A549 (cell line): Measurements from ENCODE around the gene COL26A1. TPM values are rescaled to one million over a fixed set of nuclear protein-coding genes. Genes with fewer than 3 reads are reported as not detected.
A peak's percentile ranks its signal among the peaks of the same experiment; 100 is the strongest.
"Not testable (repeated sequence)": the region's sequence is repeated elsewhere in the genome, so short reads cannot be mapped to it uniquely, and the experiment has no call there.

Source experiments
- ATAC-seq, 2 experiments: fragments of 200-7000 bp in 1 of 2; fragments of >200 bp in 1 of 2; cut with Nextera tagmentation in 1 of 2; cut with Tn5 transposase in 1 of 2; 3 replicates each; pipeline versions ENCODE4 v1.8.0 to v1.9.1; 2018 to 2020; ENCODE audit warnings: mild to moderate bottlenecking in 1 of 2, moderate library complexity in 1 of 2
- CTCF ChIA-PET: fragments of 300-600 bp; sonication (Branson Sonifier 250); formaldehyde crosslinking; extraction: SDS; loops from one replicate; lab custom pipeline; 2021; ENCODE audit warnings: antibody characterized with exemption, inconsistent platforms; lab: Yijun Ruan, JAX
- POLR2A ChIA-PET: fragments of 350-600 bp; formaldehyde crosslinking; extraction: SDS; loops from one replicate; lab custom pipeline; 2021; ENCODE audit warnings: antibody characterized with exemption, inconsistent platforms; lab: Yijun Ruan, JAX
- DNase-seq, 2 experiments: peaks; one replicate each; pipeline versions ENCODE4 v3.0.0 to v3.0.0-alpha.2; 2011 to 2016; ENCODE audit warnings: low read depth in 1 of 2, low spot score in 1 of 2
- FAIRE-seq: peaks from 2 replicates; lab custom pipeline; 2011; peaks lifted over from hg19 to GRCh38; lab: Jason Lieb, UNC
- H3K27ac ChIP-seq, 2 experiments: fragments of >200 bp; sonication (Bioruptor Twin); formaldehyde crosslinking; 3 replicates each; pipeline ENCODE4 v1.5.1; 2016 to 2017
- H3K4me1 ChIP-seq: fragments of >200 bp; sonication (Bioruptor Twin); formaldehyde crosslinking; 3 replicates; pipeline ENCODE4 v1.6.1; 2016
- H3K4me2 ChIP-seq: fragments of >200 bp; sonication (Bioruptor Twin); formaldehyde crosslinking; 3 replicates; pipeline ENCODE4 v1.6.1; 2016
- H3K4me3 ChIP-seq: fragments of >200 bp; sonication (Bioruptor Twin); formaldehyde crosslinking; 3 replicates; pipeline ENCODE4 v1.5.1; 2016
- H3K9me3 ChIP-seq: fragments of >200 bp; sonication (Bioruptor Twin); formaldehyde crosslinking; 3 replicates; pipeline ENCODE4 v1.6.1; 2016
- BHLHE40 ChIP-seq: IDR thresholded peaks from 2 replicates; pipeline ENCODE4 v1.6.1; 2012; ENCODE audit warnings: low read depth, low read length, inconsistent platforms
- CBX2 ChIP-seq: fragments of 200-600 bp; sonication (generic); IDR thresholded peaks from 2 replicates; pipeline ENCODE4 v1.6.1; 2016; ENCODE audit warnings: low read depth, mild to moderate bottlenecking, borderline replicate concordance
- CEBPB ChIP-seq, 2 experiments: fragments of >200 bp in 1 of 2; sonication (Bioruptor Twin) in 1 of 2; formaldehyde crosslinking in 1 of 2; IDR thresholded peaks; 2 replicates each; pipeline ENCODE4 v1.6.1; 2012 to 2016
- CHD2 ChIP-seq: fragments of 150-350 bp; IDR thresholded peaks from 2 replicates; pipeline ENCODE4 v1.6.1; 2014; ENCODE audit warnings: low read length; ENCODE audit not compliant: partially characterized antibody
- EHF ChIP-seq: fragments of 250-450 bp; sonication (Bioruptor Pico); IDR thresholded peaks from 2 replicates; pipeline ENCODE4 v1.5.0; 2020; ENCODE audit warnings: mild to moderate bottlenecking
- EP300 ChIP-seq, 2 experiments: fragments of >200 bp; sonication (Bioruptor Twin); formaldehyde crosslinking; IDR thresholded peaks; 2 replicates in 1 of 2; 3 replicates in 1 of 2; pipeline ENCODE4 v1.6.1; 2016 to 2017
- ESRRA ChIP-seq: fragments of 150-350 bp; IDR thresholded peaks from 2 replicates; pipeline ENCODE4 v1.6.1; 2014; ENCODE audit warnings: mild to moderate bottlenecking, low read length, borderline replicate concordance
- FOXS1 ChIP-seq: fragments of 250-450 bp; sonication (Bioruptor Pico); IDR thresholded peaks from 2 replicates; pipeline ENCODE4 v1.5.0; 2020; ENCODE audit warnings: mild to moderate bottlenecking, moderate library complexity
- HOXA7 ChIP-seq: fragments of 250-450 bp; sonication (Bioruptor Pico); IDR thresholded peaks from 2 replicates; pipeline ENCODE4 v1.5.0; 2020; ENCODE audit warnings: mild to moderate bottlenecking, moderate library complexity
- HOXB5 ChIP-seq: fragments of 250-450 bp; sonication (Bioruptor Pico); IDR thresholded peaks from 2 replicates; pipeline ENCODE4 v1.5.0; 2020; ENCODE audit warnings: mild to moderate bottlenecking, moderate library complexity
- JUN ChIP-seq, 2 experiments: fragments of >200 bp; sonication (Bioruptor Twin); formaldehyde crosslinking; IDR thresholded peaks; 2 replicates in 1 of 2; 3 replicates in 1 of 2; pipeline ENCODE4 v1.6.1; 2016 to 2017
- MYC ChIP-seq: IDR thresholded peaks from 2 replicates; pipeline ENCODE4 v1.6.1; 2012; ENCODE audit warnings: mild to moderate bottlenecking, inconsistent platforms, low read length, improper control_type of control experiment, borderline replicate concordance
- NPAS2 ChIP-seq: fragments of 250-450 bp; sonication (Bioruptor Pico); IDR thresholded peaks from 2 replicates; pipeline ENCODE4 v1.8.0; 2022; ENCODE audit warnings: mild to moderate bottlenecking, moderate library complexity, borderline replicate concordance
- PHF8 ChIP-seq: fragments of 200-600 bp; sonication (generic); IDR thresholded peaks from 2 replicates; pipeline ENCODE4 v1.6.1; 2016; ENCODE audit warnings: low read depth, mild to moderate bottlenecking, antibody characterized with exemption, moderate library complexity, borderline replicate concordance
- POLR2A ChIP-seq: IDR thresholded peaks from 2 replicates; pipeline ENCODE4 v1.6.1; 2012; ENCODE audit warnings: mild to moderate bottlenecking, low read length
- POLR2AphosphoS2 ChIP-seq: conservative IDR thresholded peaks from 2 replicates; pipeline ENCODE4 v1.6.1; 2012; ENCODE audit warnings: low read length, improper control_type of control experiment, inconsistent platforms
- RARB ChIP-seq: fragments of 250-450 bp; sonication (Bioruptor Pico); IDR thresholded peaks from 2 replicates; pipeline ENCODE4 v1.8.0; 2021; ENCODE audit warnings: mild to moderate bottlenecking, moderate library complexity
- SMC3 ChIP-seq: fragments of >200 bp; sonication (Bioruptor Twin); formaldehyde crosslinking; IDR thresholded peaks from 3 replicates; pipeline ENCODE4 v1.6.1; 2018; ENCODE audit warnings: inconsistent platforms
- ZC3H11A ChIP-seq: fragments of 450-650 bp; IDR thresholded peaks from 2 replicates; pipeline ENCODE4 v1.6.1; 2014; ENCODE audit warnings: antibody characterized with exemption, mild to moderate bottlenecking
- ZFP36 ChIP-seq: fragments of 450-650 bp; IDR thresholded peaks from 2 replicates; pipeline ENCODE4 v1.6.1; 2014; ENCODE audit warnings: borderline replicate concordance; ENCODE audit not compliant: partially characterized antibody
- ZSCAN20 ChIP-seq: fragments of 250-450 bp; sonication (Bioruptor Pico); IDR thresholded peaks from 2 replicates; pipeline ENCODE4 v1.8.0; 2022; ENCODE audit warnings: mild to moderate bottlenecking, moderate library complexity
- WGBS: methylation state at CpG from one replicate; pipeline ENCODE4 v1.1.6; 2017; ENCODE audit errors: missing lambda C conversion rate; 5-methylcytosine and 5-hydroxymethylcytosine counted together
- polyA plus RNA-seq, 4 experiments: library from polyadenylated mRNA; depleted of rRNA in 3 of 4; stranded (reverse); fragments of >200 nt; fragmentation: RNase III in 1 of 4; extraction: RNeasy Plus Mini Kit Qiagen cat#74134 plus additional on column Dnase treatment in 1 of 4; gene quantifications; 2 replicates in 3 of 4; 3 replicates in 1 of 4; pipeline ENCODE4 v1.2.3, GENCODE V29; 2011 to 2017
- TF ChIP-seq, protein P1 (sequence below): IDR thresholded peaks from 2 replicates; pipeline ENCODE4 v1.6.1; 2012
- TF ChIP-seq, protein P2 (sequence below): IDR thresholded peaks from 2 replicates; pipeline ENCODE4 v1.6.1; 2012
- TF ChIP-seq, protein P3 (sequence below): fragments of >200 bp; sonication (Bioruptor Twin); formaldehyde crosslinking; IDR thresholded peaks from 3 replicates; pipeline ENCODE4 v1.5.1; 2016
- TF ChIP-seq, protein P4 (sequence below): fragments of >200 bp; sonication (Bioruptor Twin); formaldehyde crosslinking; IDR thresholded peaks from 2 replicates; pipeline ENCODE4 v1.6.1; 2016

The COL26A1 gene
- polyA plus RNA-seq, 2 of the 4 experiments (the other 2 are of a cell fraction) = 0.52 to 1.4 TPM

DNA sequence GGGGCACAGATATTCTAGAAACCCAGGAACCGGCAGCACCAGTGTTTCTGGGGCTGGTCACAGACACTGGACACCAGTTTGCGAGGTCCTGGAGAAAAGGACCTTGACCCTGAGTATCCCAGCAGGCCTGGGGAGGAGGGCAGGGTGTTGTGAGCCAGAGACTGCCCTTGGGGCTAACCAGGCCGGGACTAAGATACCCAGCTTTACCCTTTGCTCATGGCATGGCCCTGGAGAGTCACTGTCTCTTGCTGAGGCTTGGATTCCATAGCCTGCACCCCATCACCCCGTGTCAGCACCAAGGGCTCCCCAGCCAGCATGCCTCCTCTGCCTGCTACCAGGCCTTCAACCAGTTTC is 124.4 kb downstream of the COL26A1 start:
- ATAC-seq (peak; percentile 26 to 58; a peak in 2 of 6 replicates), FAIRE-seq (no peak), DNase-seq (no peak)
- peaks cover 4% of the 10 kb centered on the region; the same call in 1 of the 3 replicates for H3K4me1 ChIP-seq
- no peak overlapping the region for H3K4me2 ChIP-seq
- H3K9me3 ChIP-seq = no peaks in the 10 kb centered on the region
- CTCF ChIA-PET = interaction anchor here (0.8 kb wide), 1 partner anchor 21 kb away, joined by 3 read pairs; no protein-coding TSS in a partner anchor
- H3K27ac ChIP-seq = 0 out of 6 replicates have a peak overlapping the region, but pooled peaks of 1 of the 2 experiments have one; percentile 19
- POLR2A ChIA-PET = no interaction called here
- no peak for TF ChIP-seq CHD2
- no peak for TF ChIP-seq POLR2AphosphoS2
- TF ChIP-seq ZC3H11A = no peak
- TF ChIP-seq HOXB5 (CRISPR knock-in tag) = no peak
- TF ChIP-seq EHF = no peak
- TF ChIP-seq, protein P1, sequence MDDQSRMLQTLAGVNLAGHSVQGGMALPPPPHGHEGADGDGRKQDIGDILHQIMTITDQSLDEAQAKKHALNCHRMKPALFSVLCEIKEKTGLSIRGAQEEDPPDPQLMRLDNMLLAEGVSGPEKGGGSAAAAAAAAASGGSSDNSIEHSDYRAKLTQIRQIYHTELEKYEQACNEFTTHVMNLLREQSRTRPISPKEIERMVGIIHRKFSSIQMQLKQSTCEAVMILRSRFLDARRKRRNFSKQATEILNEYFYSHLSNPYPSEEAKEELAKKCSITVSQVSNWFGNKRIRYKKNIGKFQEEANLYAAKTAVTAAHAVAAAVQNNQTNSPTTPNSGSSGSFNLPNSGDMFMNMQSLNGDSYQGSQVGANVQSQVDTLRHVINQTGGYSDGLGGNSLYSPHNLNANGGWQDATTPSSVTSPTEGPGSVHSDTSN = no peak
- TF ChIP-seq RARB = no peak
- no peak for TF ChIP-seq HOXA7 (CRISPR knock-in tag)
- TF ChIP-seq, protein P2, sequence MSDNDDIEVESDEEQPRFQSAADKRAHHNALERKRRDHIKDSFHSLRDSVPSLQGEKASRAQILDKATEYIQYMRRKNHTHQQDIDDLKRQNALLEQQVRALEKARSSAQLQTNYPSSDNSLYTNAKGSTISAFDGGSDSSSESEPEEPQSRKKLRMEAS = no peak
- whole genome bisulfite sequencing = 60% methylated on average over 3 of the region's 4 CpGs
- no peak overlapping the region for H3K4me3 ChIP-seq

DNA sequence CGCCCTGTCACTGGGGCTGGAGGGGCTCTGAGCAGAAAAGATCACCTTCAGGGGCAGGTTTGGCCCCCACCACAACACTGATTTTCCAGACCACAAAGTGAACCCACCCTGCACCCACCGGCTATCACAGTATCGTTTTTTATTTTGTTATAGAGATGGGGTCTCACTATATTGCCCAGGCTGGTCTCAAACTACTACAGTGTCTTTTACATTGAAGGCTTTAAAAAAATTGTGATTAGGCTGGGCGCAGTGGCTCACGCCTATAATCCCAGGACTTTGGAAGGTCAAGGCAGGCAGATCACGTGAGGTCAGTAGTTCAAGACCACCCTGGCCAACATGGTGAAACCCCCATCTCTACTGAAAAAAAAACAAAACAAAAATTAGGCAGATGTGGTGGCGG is 125.1 kb downstream of the COL26A1 start:
- TF ChIP-seq ZSCAN20 (CRISPR knock-in tag) (no peak), SMC3 (no peak), ZFP36 (no peak), CBX2 (no peak), EP300 (IDR thresholded peaks at IDR 0.05) (no peak), EHF (no peak), PHF8 (no peak), POLR2A (no peak), CEBPB (IDR thresholded peaks at IDR 0.05) (no peak), ESRRA (no peak), JUN (IDR thresholded peaks at IDR 0.05) (no peak)
- TF ChIP-seq, protein P3, sequence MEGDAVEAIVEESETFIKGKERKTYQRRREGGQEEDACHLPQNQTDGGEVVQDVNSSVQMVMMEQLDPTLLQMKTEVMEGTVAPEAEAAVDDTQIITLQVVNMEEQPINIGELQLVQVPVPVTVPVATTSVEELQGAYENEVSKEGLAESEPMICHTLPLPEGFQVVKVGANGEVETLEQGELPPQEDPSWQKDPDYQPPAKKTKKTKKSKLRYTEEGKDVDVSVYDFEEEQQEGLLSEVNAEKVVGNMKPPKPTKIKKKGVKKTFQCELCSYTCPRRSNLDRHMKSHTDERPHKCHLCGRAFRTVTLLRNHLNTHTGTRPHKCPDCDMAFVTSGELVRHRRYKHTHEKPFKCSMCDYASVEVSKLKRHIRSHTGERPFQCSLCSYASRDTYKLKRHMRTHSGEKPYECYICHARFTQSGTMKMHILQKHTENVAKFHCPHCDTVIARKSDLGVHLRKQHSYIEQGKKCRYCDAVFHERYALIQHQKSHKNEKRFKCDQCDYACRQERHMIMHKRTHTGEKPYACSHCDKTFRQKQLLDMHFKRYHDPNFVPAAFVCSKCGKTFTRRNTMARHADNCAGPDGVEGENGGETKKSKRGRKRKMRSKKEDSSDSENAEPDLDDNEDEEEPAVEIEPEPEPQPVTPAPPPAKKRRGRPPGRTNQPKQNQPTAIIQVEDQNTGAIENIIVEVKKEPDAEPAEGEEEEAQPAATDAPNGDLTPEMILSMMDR = no peak
- TF ChIP-seq, protein P2 = no peak
- no peak overlapping the region for H3K4me2 ChIP-seq
- WGBS = 78% methylated on average over 7 of the region's 7 CpGs
- peaks cover 4% of the 10 kb centered on the region; the same call in 1 of the 3 replicates for H3K4me1 ChIP-seq
- H3K27ac ChIP-seq = no peak overlapping the region
- ChIA-PET CTCF (no interaction called here), POLR2A (no interaction called here)
- FAIRE-seq (no peak), DNase-seq (no peak), ATAC-seq (no peak)
- H3K4me3 ChIP-seq = no peak overlapping the region
- no peaks in the 10 kb centered on the region for H3K9me3 ChIP-seq

DNA sequence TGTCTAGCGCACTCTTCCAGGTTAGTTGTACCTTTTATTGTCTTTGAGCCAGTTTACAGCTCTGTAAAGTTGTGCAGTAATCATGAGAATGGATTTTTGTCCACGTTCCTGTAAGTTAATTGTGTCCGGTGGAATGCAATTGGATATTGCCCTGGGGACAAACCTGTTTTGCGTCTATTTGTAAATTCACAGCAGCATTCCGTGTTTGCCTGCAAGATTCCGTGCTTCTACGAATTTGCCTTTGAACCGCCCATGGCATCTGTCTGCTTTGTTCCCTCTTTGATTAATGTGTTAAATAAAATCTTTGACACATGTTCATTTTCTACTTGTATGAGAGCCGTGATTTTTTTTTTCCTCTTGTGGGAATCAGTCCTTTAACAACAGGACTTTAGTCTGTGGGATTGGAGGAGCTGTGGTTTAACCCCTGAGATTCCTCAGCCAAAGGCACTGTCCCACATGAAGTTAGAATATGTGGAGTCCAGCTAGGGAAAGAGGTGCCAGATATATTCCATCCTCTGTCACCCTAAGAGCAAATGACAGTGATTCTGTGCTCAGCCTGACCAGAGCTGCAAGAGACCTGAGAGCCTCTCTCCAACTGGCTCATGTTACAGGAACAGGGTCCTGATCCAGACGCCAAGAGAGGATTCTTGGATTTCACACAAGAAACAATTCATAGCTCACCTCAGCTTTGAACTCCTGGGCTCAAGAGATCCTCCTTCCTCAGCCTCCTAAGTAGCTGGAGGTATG is 126.3 kb downstream of the COL26A1 start:
- Histone ChIP-seq H3K4me3 (no peak overlapping the region), H3K9me3 (no peaks in the 10 kb centered on the region), H3K4me2 (peak overlapping the region; percentile 42), H3K4me1 (peaks cover 4% of the 10 kb centered on the region; the same call in 1 of the 3 replicates), H3K27ac (no peak overlapping the region)
- TF ChIP-seq, protein P4, sequence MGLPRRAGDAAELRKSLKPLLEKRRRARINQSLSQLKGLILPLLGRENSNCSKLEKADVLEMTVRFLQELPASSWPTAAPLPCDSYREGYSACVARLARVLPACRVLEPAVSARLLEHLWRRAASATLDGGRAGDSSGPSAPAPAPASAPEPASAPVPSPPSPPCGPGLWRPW = no peak
- no peak for TF ChIP-seq ZSCAN20 (CRISPR knock-in tag)
- no peak for TF ChIP-seq ZC3H11A
- TF ChIP-seq MYC = no peak
- no peak for TF ChIP-seq NPAS2
- TF ChIP-seq, protein P2 = no peak
- TF ChIP-seq BHLHE40 = no peak
- no peak for TF ChIP-seq FOXS1 (CRISPR knock-in tag)
- no peak for TF ChIP-seq HOXB5 (CRISPR knock-in tag)
- no peak for FAIRE-seq
- DNase-seq = peak in 1 of 2 experiments; percentile 80
- peak; percentile 41 to 55; a peak in 3 of 6 replicates for ATAC-seq
- WGBS = 7% methylated on average over 10 of the region's 10 CpGs
- CTCF ChIA-PET = interaction anchor here (0.6 to 1.3 kb wide), 3 partner anchors 18 to 167 kb away, joined by 3 read pairs; partner anchors contain the start of gene IFT22
- POLR2A ChIA-PET = no interaction called here

DNA sequence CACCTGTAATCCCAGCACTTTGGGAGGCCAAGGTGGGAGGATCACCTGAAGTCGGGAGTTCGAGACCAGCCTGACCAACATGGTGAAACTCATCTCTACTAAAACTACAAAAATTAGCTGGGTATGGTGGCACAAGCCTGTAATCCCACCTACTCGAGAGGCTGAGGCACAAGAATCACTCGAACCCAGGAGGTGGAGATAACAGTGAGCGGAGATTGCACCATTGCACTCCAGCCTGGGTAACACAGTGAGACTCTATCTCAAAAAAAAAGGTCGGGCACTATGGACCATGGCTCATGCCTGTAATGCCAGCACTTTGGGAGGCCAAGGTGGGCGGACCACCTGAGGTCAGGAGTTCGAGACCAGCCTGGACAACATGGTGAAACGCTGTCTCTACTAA is 127.8 kb downstream of the COL26A1 start:
- H3K4me2 ChIP-seq, H3K4me3 ChIP-seq, H3K9me3 ChIP-seq, DNase-seq, H3K4me1 ChIP-seq, FAIRE-seq, POLR2A ChIA-PET, ATAC-seq, H3K27ac ChIP-seq: not testable (repeated sequence)
- 63% methylated on average over 9 of the region's 9 CpGs for WGBS
- CTCF ChIA-PET = interaction anchor here (0.9 to 1.4 kb wide), 4 partner anchors 15 to 50 kb away, joined by 3 read pairs; no protein-coding TSS in a partner anchor
